Measurements from ENCODE around the gene SLAIN1.

DNA sequence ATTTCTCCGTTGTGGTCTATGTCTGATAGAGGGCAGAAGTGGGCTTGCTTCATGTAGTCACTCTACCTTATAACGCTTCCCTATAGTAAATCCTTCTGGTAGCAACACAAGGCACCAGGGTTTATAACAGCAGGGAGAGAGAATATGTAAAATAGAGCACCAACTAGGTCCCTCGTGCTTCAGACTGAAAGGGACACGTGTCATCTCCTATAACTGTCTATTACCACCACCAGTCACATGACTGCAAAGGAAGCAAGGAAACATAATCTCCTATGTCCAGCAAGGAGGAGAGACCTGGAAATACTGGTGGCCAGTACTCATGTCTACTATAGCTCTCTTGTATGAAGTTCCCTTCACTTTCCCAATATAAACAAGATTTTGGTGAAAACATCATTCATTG, 79.2 kb downstream of the SLAIN1 start:
- TF ChIP-seq, protein P1, sequence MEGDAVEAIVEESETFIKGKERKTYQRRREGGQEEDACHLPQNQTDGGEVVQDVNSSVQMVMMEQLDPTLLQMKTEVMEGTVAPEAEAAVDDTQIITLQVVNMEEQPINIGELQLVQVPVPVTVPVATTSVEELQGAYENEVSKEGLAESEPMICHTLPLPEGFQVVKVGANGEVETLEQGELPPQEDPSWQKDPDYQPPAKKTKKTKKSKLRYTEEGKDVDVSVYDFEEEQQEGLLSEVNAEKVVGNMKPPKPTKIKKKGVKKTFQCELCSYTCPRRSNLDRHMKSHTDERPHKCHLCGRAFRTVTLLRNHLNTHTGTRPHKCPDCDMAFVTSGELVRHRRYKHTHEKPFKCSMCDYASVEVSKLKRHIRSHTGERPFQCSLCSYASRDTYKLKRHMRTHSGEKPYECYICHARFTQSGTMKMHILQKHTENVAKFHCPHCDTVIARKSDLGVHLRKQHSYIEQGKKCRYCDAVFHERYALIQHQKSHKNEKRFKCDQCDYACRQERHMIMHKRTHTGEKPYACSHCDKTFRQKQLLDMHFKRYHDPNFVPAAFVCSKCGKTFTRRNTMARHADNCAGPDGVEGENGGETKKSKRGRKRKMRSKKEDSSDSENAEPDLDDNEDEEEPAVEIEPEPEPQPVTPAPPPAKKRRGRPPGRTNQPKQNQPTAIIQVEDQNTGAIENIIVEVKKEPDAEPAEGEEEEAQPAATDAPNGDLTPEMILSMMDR (conservative IDR thresholded peaks at IDR 0.05; ENCODE audit: low read depth, low read length): no peak
- no peak for TF ChIP-seq EZH2 (IDR thresholded peaks at IDR 0.05; ENCODE audit: borderline replicate concordance, low read depth, low read length, poor library complexity, severe bottlenecking)

Measured in A673 (cell line).